SK-N-SH (cell line): ENCODE measurements around the gene GNAL. TPM values are rescaled to one million over a fixed set of nuclear protein-coding genes. Genes with fewer than 3 reads are reported as not detected.

ENCODE experiments used
- CTCF ChIA-PET: fragments of 300-600, 350-600 bp; formaldehyde crosslinking; extraction: SDS; loops from one replicate; lab custom pipeline; 2021; lab: Yijun Ruan, JAX
- POLR2A ChIA-PET: fragments of 350-600 bp; sonication (Branson Sonifier 250); formaldehyde crosslinking; extraction: SDS; loops from one replicate; lab custom pipeline; 2020; ENCODE audit warnings: antibody characterized with exemption, inconsistent platforms; lab: Yijun Ruan, JAX
- DNase-seq: peaks from one replicate; pipeline ENCODE4 v3.0.0; 2012
- H2AFZ ChIP-seq: fragments of 200-600 bp; sonication (generic); 2 replicates; pipeline ENCODE4 v1.8.1; 2016; ENCODE audit warnings: antibody characterized with exemption, mild to moderate bottlenecking, low read depth
- H3F3A ChIP-seq: fragments of 200-600 bp; sonication (generic); replicated peaks from 2 replicates; pipeline ENCODE3; 2016; ENCODE audit warnings: antibody characterized with exemption, mild to moderate bottlenecking; ENCODE audit not compliant: insufficient read depth
- H3K27ac ChIP-seq, 2 experiments: fragments of 200-500 bp in 1 of 2; fragments of 200-600 bp in 1 of 2; sonication (Bioruptor generic) in 1 of 2; sonication (generic), shearing (Covaris generic) in 1 of 2; 2 replicates each; pipeline versions ENCODE4 v1.5.1 to v1.6.1; 2014 to 2016; ENCODE audit warnings: low read depth in 2 of 2, inconsistent platforms in 1 of 2, low read length in 1 of 2, mild to moderate bottlenecking in 1 of 2, mixed read lengths in 1 of 2
- H3K27me3 ChIP-seq: fragments of 200-600 bp; sonication (generic), shearing (Covaris generic); 2 replicates; pipeline ENCODE4 v1.6.1; 2016; ENCODE audit warnings: mixed run types; ENCODE audit not compliant: insufficient read depth
- H3K36me3 ChIP-seq, 2 experiments: fragments of 200-500 bp in 1 of 2; fragments of 200-600 bp in 1 of 2; sonication (Bioruptor generic) in 1 of 2; sonication (generic) in 1 of 2; replicated peaks in 1 of 2; 2 replicates each; pipeline versions ENCODE3 to v1.5.1; 2014 to 2016; ENCODE audit warnings: low read length in 1 of 2, mild to moderate bottlenecking in 1 of 2; ENCODE audit not compliant: insufficient read depth in 2 of 2, control insufficient read depth in 1 of 2
- H3K4me1 ChIP-seq, 2 experiments: fragments of 200-500 bp in 1 of 2; fragments of 200-600 bp in 1 of 2; sonication (Bioruptor generic) in 1 of 2; sonication (generic), shearing (Covaris generic) in 1 of 2; 2 replicates each; pipeline versions ENCODE4 v1.5.1 to v1.6.1; 2014 to 2016; ENCODE audit warnings: low read depth in 1 of 2, low read length in 1 of 2, mixed run types in 1 of 2; ENCODE audit not compliant: insufficient read depth in 2 of 2, control insufficient read depth in 1 of 2
- H3K4me2 ChIP-seq: fragments of 200-600 bp; sonication (generic), shearing (Covaris generic); 2 replicates; pipeline ENCODE4 v1.6.1; 2017; ENCODE audit warnings: mixed run types
- H3K4me3 ChIP-seq, 2 experiments: fragments of 200-500 bp in 1 of 2; fragments of 200-600 bp in 1 of 2; sonication (Bioruptor generic) in 1 of 2; sonication (generic), shearing (Covaris generic) in 1 of 2; 2 replicates each; pipeline versions ENCODE4 v1.5.1 to v1.8.1; 2014 to 2016; ENCODE audit warnings: low read depth in 2 of 2, inconsistent platforms in 1 of 2, low read length in 1 of 2, mild to moderate bottlenecking in 1 of 2, mixed read lengths in 1 of 2, moderate library complexity in 1 of 2
- H3K79me2 ChIP-seq: fragments of 200-600 bp; sonication (generic); 2 replicates; pipeline ENCODE4 v1.8.1; 2017; ENCODE audit warnings: mild to moderate bottlenecking; ENCODE audit not compliant: insufficient read depth
- H3K9ac ChIP-seq: fragments of 200-600 bp; sonication (generic); 2 replicates; pipeline ENCODE4 v1.6.1; 2017; ENCODE audit warnings: mixed run types
- H3K9me2 ChIP-seq: fragments of 200-600 bp; sonication (generic); 2 replicates; pipeline ENCODE4 v1.6.1; 2017; ENCODE audit warnings: mixed run types
- H3K9me3 ChIP-seq: fragments of 200-600 bp; sonication (generic); 2 replicates; pipeline ENCODE4 v1.6.1; 2017; ENCODE audit warnings: mixed run types, mild to moderate bottlenecking, moderate library complexity
- H4K20me1 ChIP-seq: fragments of 200-600 bp; sonication (generic); 2 replicates; pipeline ENCODE4 v1.6.1; 2017; ENCODE audit warnings: mild to moderate bottlenecking, mixed run types; ENCODE audit not compliant: insufficient read depth
- EP300 ChIP-seq, 2 experiments: IDR thresholded peaks; 2 replicates each; pipeline versions ENCODE4 v1.4.0 to v1.6.1; 2012; ENCODE audit warnings: borderline replicate concordance in 1 of 2, low read depth in 1 of 2, low read length in 1 of 2
- EZH2phosphoT487 ChIP-seq: fragments of 200-600 bp; sonication (generic); IDR thresholded peaks from 2 replicates; pipeline ENCODE4 v1.6.1; 2017; ENCODE audit warnings: low read depth, mixed run types, mild to moderate bottlenecking, antibody characterized with exemption, moderate library complexity, borderline replicate concordance
- FOSL2 ChIP-seq: IDR thresholded peaks from 2 replicates; pipeline ENCODE4 v1.4.0; 2012; ENCODE audit warnings: low read depth, mild to moderate bottlenecking, moderate library complexity, borderline replicate concordance
- FOXJ3 ChIP-seq: sonication (generic); formaldehyde crosslinking; IDR thresholded peaks from 2 replicates; pipeline ENCODE4 v1.5.1; 2020; ENCODE audit warnings: mild to moderate bottlenecking, missing genetic modification reagents
- GATA2 ChIP-seq: sonication (generic); formaldehyde crosslinking; IDR thresholded peaks from 2 replicates; pipeline ENCODE4 v1.5.0; 2020; ENCODE audit warnings: mild to moderate bottlenecking, missing genetic modification reagents
- JUND ChIP-seq: IDR thresholded peaks from 2 replicates; pipeline ENCODE4 v1.4.0; 2012
- MAX ChIP-seq: IDR thresholded peaks from 2 replicates; pipeline ENCODE4 v1.4.0; 2012; ENCODE audit warnings: low read depth
- MEF2A ChIP-seq: IDR thresholded peaks from 2 replicates; pipeline ENCODE4 v1.4.0; 2012; ENCODE audit warnings: low read depth, borderline replicate concordance
- MXI1 ChIP-seq: IDR thresholded peaks from 2 replicates; pipeline ENCODE4 v1.6.1; 2012; ENCODE audit warnings: mild to moderate bottlenecking, low read depth, low read length, improper control_type of control experiment
- NRF1 ChIP-seq: IDR thresholded peaks from 2 replicates; pipeline ENCODE4 v1.6.1; 2012; ENCODE audit warnings: low read depth, mild to moderate bottlenecking, low read length
- RFX5 ChIP-seq: IDR thresholded peaks from 2 replicates; pipeline ENCODE4 v1.6.1; 2012; ENCODE audit warnings: mild to moderate bottlenecking, improper control_type of control experiment, low read length
- RXRA ChIP-seq: IDR thresholded peaks from 2 replicates; pipeline ENCODE4 v1.4.0; 2012; ENCODE audit warnings: low read depth, mild to moderate bottlenecking, borderline replicate concordance
- SIN3A ChIP-seq: IDR thresholded peaks from 2 replicates; pipeline ENCODE4 v1.6.1; 2012; ENCODE audit warnings: low read depth, mild to moderate bottlenecking, low read length, moderate library complexity, borderline replicate concordance
- TAF1 ChIP-seq: IDR thresholded peaks from 2 replicates; pipeline ENCODE4 v1.6.1; 2012; ENCODE audit warnings: low read depth, mild to moderate bottlenecking, low read length, moderate library complexity, borderline replicate concordance
- TCF12 ChIP-seq: IDR thresholded peaks from 2 replicates; pipeline ENCODE4 v1.4.0; 2012
- TEAD4 ChIP-seq: IDR thresholded peaks from 2 replicates; pipeline ENCODE4 v1.4.0; 2012; ENCODE audit warnings: mild to moderate bottlenecking, borderline replicate concordance; ENCODE audit not compliant: insufficient read depth
- USF1 ChIP-seq: IDR thresholded peaks from 2 replicates; pipeline ENCODE4 v1.4.0; 2012; ENCODE audit warnings: low read depth, borderline replicate concordance
- USF2 ChIP-seq: fragments of 150-350 bp; IDR thresholded peaks from 2 replicates; pipeline ENCODE4 v1.6.1; 2017; ENCODE audit warnings: antibody characterized with exemption, low read length, low read depth, borderline replicate concordance
- YY1 ChIP-seq: IDR thresholded peaks from 2 replicates; pipeline ENCODE4 v1.4.0; 2012; ENCODE audit warnings: low read depth, mild to moderate bottlenecking
- WGBS: methylation state at CpG from one replicate; pipeline ENCODE4 v1.1.6; 2017; ENCODE audit warnings: low lambda C conversion rate; 5-methylcytosine and 5-hydroxymethylcytosine counted together
- polyA plus RNA-seq, 3 experiments: library from polyadenylated mRNA; depleted of rRNA; stranded (reverse); fragments of >200 nt; gene quantifications; 2 replicates each; pipeline ENCODE4 v1.2.3, GENCODE V29; 2012

The GNAL gene
- polyA plus RNA-seq, 1 of the 3 experiments (the other 2 are of a cell fraction): 0.13 TPM

- DNase-seq: no peak
- Histone ChIP-seq H3K9ac (no peak overlapping the region), H3K4me2 (no peak overlapping the region), H3F3A (no peaks in the 10 kb centered on the region), H3K4me1 (no peaks in the 10 kb centered on the region), H3K27ac (no peak overlapping the region), H3K27me3 (peaks cover 61% of the 10 kb centered on the region), H3K36me3 (no peaks in the 10 kb centered on the region), H3K9me3 (no peaks in the 10 kb centered on the region), H3K9me2 (no peaks in the 10 kb centered on the region), H4K20me1 (no peaks in the 10 kb centered on the region), H3K4me3 (no peak overlapping the region), H3K79me2 (no peaks in the 10 kb centered on the region), H2AFZ (no peak overlapping the region)
- CTCF ChIA-PET: interaction anchor here (0.9 kb wide), 1 partner anchor 375 kb away, joined by 3 read pairs; no protein-coding TSS in a partner anchor
- 7% methylated on average over 6 of the region's 6 CpGs for WGBS
- POLR2A ChIA-PET: no interaction called here
- TF ChIP-seq TEAD4 (no peak), TCF12 (no peak), RXRA (no peak), YY1 (no peak), NRF1 (no peak), TAF1 (no peak), JUND (no peak), USF1 (no peak), RFX5 (no peak), MEF2A (no peak), FOXJ3 (CRISPR knock-in tag) (no peak), MAX (no peak)
These were observed 25.5 kb upstream of the GNAL start for GRCh38 chr18:11663439-11664029.

GRCh38 chr18:11664286-11664685 lies 24.8 kb upstream of the GNAL start:
- Histone ChIP-seq H3K27ac (no peak overlapping the region), H3K9ac (no peak overlapping the region), H3K79me2 (no peaks in the 10 kb centered on the region), H3K9me2 (no peaks in the 10 kb centered on the region), H3K9me3 (no peaks in the 10 kb centered on the region), H3K36me3 (no peaks in the 10 kb centered on the region), H4K20me1 (no peaks in the 10 kb centered on the region), H3K27me3 (peaks cover 62% of the 10 kb centered on the region), H3K4me1 (no peaks in the 10 kb centered on the region), H3K4me3 (no peak overlapping the region), H3F3A (no peaks in the 10 kb centered on the region), H3K4me2 (no peak overlapping the region), H2AFZ (no peak overlapping the region)
- WGBS: 0% methylated on average over 1 of the region's 4 CpGs
- no peak for DNase-seq
- ChIA-PET POLR2A (no interaction called here), CTCF (no interaction called here)
- TF ChIP-seq MXI1 (no peak), EZH2phosphoT487 (no peak), GATA2 (no peak), TAF1 (no peak), FOSL2 (no peak), USF2 (no peak), SIN3A (no peak), NRF1 (no peak), TCF12 (no peak), EP300 (IDR thresholded peaks at IDR 0.05; ENCODE audit: borderline replicate concordance in 1 of 2, low read depth in 1 of 2, low read length in 1 of 2) (no peak)
